GM13976 (cell line): ENCODE measurements around the gene DAPK2.
A peak's percentile ranks its signal among the peaks of the same experiment; 100 is the strongest.

Experiments
- DNase-seq: peaks from one replicate; pipeline ENCODE4 v3.0.0; 2012; ENCODE audit warnings: low spot score
- CTCF ChIP-seq: IDR thresholded peaks from 2 replicates; pipeline ENCODE4 v1.5.1; 2012; ENCODE audit warnings: borderline replicate concordance, mild to moderate bottlenecking; ENCODE audit not compliant: insufficient read depth; ENCODE audit errors: extremely low read depth, missing control alignments, control extremely low read depth
- in situ Hi-C: fragments of 300-500 bp; cut with MboI; formaldehyde crosslinking; loops from one replicate; pipeline ENCODE4 v1.12.0; 2022; ENCODE audit warnings: low sequenced_read_pairs, mixed read lengths, inconsistent platforms; ENCODE audit not compliant: unreplicated experiment

The DAPK2 gene

GRCh38 chr15:63907521-63907920 is 138.8 kb downstream of the DAPK2 start:
- in situ Hi-C loops, result no loop called here
- DNase-seq, result no peak
- no peak for TF ChIP-seq CTCF

GRCh38 chr15:63906266-63906584 is 140.1 kb downstream of the DAPK2 start:
- no peak for TF ChIP-seq CTCF
- DNase-seq, result no peak
- in situ Hi-C loops, result no loop called here

GRCh38 chr15:63905558-63906265 is 140.6 kb downstream of the DAPK2 start:
- DNase-seq, result peak; percentile 63
- in situ Hi-C loops, result no loop called here

GRCh38 chr15:63905131-63905530 is 141.2 kb downstream of the DAPK2 start:
- no peak for TF ChIP-seq CTCF
- in situ Hi-C loops, result no loop called here
- no peak for DNase-seq

More at GRCh38 chr15:63905558-63906265, 140.6 kb downstream of the DAPK2 start:
- TF ChIP-seq CTCF, result no peak

GRCh38 chr15:63904042-63904441 is 142.2 kb downstream of the DAPK2 start:
- DNase-seq, result no peak
- in situ Hi-C loops, result no loop called here
- TF ChIP-seq CTCF, result no peak

GRCh38 chr15:63902671-63903035 is 143.6 kb downstream of the DAPK2 start:
- TF ChIP-seq CTCF, result no peak
- in situ Hi-C loops, result no loop called here
- DNase-seq, result no peak
